Brain pericyte (primary cell): ENCODE measurements around the gene LINC01488.

Experiments
- DNase-seq: peaks from one replicate; pipeline ENCODE4 v3.0.0-alpha.2; 2012; ENCODE audit warnings: low read depth, low spot score

Gene LINC01488

GRCh38 chr11:69445131-69445470 lies 36.4 kb upstream of the LINC01488 start:
- no peak for DNase-seq

GRCh38 chr11:69446108-69446507 lies 35.4 kb upstream of the LINC01488 start:
- no peak for DNase-seq

- DNase-seq, result no peak
These were observed 33.7 kb upstream of the LINC01488 start for GRCh38 chr11:69447786-69448185.

GRCh38 chr11:69448471-69449284 lies 32.8 kb upstream of the LINC01488 start:
- DNase-seq, result no peak

GRCh38 chr11:69449320-69450063 lies 32.0 kb upstream of the LINC01488 start:
- DNase-seq, result no peak

- DNase-seq, result no peak
These were observed 31.2 kb upstream of the LINC01488 start for GRCh38 chr11:69450064-69450856.

- no peak for DNase-seq
These were observed 30.6 kb upstream of the LINC01488 start for GRCh38 chr11:69450857-69451220.

- no peak for DNase-seq
These were observed 30.2 kb upstream of the LINC01488 start for GRCh38 chr11:69451289-69451688.

- no peak for DNase-seq
These were observed 29.1 kb upstream of the LINC01488 start for GRCh38 chr11:69452206-69452987.

- DNase-seq, result no peak
These were observed 28.3 kb upstream of the LINC01488 start for GRCh38 chr11:69453151-69453550.

GRCh38 chr11:69454018-69454417 lies 27.4 kb upstream of the LINC01488 start:
- no peak for DNase-seq

- no peak for DNase-seq
These were observed 25.5 kb upstream of the LINC01488 start for GRCh38 chr11:69455969-69456368.

- DNase-seq, result no peak
These were observed 24.8 kb upstream of the LINC01488 start for GRCh38 chr11:69456712-69457111.

GRCh38 chr11:69459848-69460539 lies 21.5 kb upstream of the LINC01488 start:
- DNase-seq, result no peak

GRCh38 chr11:69460540-69461257 lies 20.8 kb upstream of the LINC01488 start:
- no peak for DNase-seq

GRCh38 chr11:69461272-69461962 lies 20.0 kb upstream of the LINC01488 start:
- DNase-seq, result no peak

GRCh38 chr11:69462106-69462951 lies 19.1 kb upstream of the LINC01488 start:
- no peak for DNase-seq

GRCh38 chr11:69463181-69463994 lies 18.1 kb upstream of the LINC01488 start:
- no peak for DNase-seq
